CD4-positive, alpha-beta T cell treated with Interleukin-15 for 1 hour (primary cell): ENCODE results near the gene RAB6B.
"Not testable (repeated sequence)": the region's sequence is repeated elsewhere in the genome, so short reads cannot be mapped to it uniquely, and the experiment has no call there.

Experiments
- DNase-seq: peaks from one replicate; pipeline ENCODE4 v3.0.0-alpha.2; 2020

Gene RAB6B

DNA sequence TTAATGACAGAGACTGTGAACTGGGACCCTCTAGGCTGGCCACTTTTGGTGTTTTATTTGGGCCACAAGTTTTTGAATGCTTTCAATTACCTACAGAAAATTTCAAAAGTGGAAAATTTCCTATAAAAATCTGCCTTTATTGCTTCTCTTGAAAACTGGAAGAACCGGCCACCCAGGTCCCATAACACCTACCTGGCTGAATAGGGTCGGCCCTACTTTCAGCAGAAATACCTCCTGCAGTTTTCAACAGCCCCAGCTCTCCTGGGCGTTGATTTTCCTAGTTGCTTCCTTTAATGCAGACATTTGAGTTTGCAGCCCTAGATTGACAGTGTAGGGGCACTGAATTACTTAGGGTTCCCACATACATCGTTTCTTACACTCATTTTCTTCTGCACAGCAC lies 90.8 kb downstream of the RAB6B start:
- no peak for DNase-seq

DNA sequence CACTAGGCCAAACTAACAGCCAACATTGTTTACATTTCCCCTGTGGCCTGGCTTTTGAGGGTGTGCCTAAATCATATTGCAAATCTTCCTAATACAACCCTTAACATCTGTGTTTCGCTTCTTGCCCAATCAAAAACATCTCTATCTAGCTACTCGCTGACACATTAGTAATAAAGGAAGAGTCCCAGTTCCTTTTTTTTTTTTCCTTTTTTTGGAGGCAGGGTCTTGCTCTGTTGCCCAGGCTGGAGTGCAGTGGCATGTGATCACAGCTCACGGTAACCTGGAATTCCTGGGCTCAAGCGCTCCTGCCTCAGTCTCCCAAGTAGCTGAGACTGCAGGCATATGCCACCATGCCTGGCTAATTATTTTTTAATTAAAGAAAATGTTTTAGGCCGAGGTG lies 92.2 kb downstream of the RAB6B start:
- no peak for DNase-seq

DNA sequence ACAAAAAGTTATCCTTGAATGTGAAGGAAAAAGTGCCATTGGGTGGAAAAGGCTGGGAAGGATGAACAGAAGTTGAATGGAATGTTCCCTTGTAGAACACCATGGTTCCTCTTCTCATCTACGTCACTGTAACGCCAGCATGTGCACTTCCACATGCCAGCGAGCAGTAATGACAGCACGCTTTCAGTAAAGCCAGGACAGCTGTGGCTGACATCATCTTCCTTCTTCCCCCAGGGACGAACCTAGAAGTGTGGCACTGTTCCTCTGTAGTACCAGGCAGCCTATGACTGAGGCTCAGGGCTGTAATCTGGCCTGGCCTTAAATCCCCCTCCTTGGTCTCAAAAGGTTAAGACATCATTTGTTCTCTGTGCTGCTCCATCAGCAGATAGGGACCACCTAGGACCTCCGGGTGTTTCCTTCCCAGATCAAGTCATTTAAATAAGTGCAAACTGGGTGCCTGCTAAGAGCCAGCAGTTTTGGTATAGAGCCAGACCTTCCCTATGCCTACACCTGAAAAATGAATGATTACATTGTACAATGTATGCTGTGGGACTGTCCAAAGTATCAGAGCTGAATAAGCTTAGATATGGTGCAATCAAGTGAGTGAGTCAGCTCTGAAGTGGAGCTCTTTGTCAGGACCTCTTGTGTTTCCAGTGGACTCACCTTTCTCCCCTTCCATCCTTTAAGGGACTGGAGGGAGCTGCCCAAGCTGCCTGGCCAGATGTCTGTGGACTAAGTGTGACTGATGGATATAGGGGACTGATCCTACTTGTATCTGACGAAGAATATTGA lies 95.7 kb downstream of the RAB6B start:
- peak; percentile 23 for DNase-seq

DNA sequence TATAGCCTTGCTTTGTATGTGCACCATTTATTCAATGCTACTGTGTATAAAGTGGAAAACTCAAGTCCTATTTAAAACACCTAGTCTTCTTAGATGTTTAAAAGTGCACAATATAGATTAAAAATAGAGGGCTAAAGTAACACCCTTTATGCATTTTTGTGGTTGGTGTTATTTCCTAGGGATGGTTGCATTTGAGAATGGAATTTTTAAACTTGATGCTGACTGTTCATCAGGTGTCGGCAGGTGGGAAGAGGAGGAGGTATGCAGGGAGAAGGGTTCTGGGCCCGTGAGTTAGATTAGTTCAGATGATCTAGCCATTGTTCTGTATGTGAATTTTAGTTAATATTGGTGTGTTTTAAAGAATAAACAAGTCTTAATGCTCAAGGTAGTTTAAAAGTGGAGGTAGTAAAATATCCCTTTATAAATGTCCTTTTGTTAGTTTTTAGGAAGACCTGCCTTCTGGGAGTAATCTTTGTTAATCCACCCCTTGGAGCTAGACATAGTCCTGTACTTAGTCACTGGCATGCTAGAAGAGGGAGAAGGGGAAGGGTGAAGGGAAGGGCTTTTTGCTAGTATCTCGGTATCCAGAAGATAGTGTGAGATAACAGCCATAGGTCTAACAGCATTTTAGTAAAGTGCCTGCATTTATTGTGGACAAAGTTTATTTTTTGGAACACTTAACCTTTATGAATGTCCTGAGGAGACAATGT lies 98.1 kb downstream of the RAB6B start:
- DNase-seq = no peak

DNA sequence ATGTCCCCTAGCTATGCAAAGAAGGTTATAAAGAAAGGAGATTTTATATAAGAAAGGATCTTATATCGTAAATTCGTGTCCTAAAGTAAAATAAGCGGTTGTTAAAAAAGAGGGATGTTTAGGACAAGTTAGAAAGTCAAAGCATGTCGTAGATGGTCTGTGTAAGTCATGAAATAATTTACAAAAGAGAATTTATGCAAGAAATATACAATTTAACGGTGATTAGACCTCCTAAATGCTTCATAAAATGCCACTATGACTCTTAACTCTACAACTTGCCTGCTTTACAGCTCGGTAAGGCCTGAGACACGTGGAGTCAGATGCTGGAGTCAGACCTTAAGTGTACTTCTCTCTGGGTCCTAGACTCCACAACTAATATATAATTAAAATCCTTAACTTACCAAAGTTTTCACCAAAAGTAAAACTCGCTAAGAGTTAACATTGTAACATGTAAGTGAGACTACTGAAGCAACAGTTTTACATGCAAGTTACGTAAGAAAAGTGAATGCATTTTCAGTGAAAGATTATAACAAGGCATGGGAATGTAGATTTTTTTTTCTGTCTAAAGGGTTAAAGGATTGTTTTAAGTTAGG lies 103.4 kb downstream of the RAB6B start:
- no peak for DNase-seq

DNA sequence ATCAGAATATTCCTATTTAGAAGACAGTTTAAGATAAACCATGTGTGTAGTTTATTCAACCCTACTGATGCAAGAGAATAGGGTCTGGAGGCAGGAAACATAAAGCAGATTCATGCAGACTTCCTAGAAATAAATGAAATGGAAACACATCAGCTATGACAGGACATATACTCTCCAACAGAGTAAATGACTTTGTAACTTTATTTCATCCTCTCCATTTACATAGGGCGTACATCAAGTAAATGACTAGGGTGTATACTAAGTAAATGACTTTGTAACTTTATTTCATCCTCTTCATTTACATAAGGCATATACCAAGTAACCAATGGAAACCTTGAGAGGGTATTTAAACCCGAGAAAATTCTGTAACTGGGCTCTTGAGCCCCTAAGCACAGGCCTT lies 107.7 kb downstream of the RAB6B start:
- no peak for DNase-seq

DNA sequence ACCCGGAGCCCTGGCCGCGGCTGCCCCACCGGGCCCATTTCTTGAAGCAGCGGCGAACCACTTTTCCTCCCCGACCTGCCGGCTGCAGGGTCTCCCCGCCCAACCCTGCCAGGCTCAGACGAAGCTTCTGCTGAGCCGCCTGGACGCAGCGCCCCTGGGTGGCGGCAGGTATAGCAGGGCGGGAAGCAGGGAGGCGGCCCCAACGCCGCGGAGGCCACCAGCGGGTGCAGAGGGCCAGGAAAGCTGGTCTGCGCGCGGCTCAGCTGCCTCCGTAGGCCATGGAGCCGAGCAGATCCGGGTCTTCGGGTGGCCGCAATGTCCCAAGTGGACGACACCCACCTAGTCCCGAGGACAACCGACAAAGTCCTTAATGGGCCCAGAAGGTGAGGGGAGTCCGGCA lies 111.9 kb downstream of the RAB6B start:
- no peak for DNase-seq

DNA sequence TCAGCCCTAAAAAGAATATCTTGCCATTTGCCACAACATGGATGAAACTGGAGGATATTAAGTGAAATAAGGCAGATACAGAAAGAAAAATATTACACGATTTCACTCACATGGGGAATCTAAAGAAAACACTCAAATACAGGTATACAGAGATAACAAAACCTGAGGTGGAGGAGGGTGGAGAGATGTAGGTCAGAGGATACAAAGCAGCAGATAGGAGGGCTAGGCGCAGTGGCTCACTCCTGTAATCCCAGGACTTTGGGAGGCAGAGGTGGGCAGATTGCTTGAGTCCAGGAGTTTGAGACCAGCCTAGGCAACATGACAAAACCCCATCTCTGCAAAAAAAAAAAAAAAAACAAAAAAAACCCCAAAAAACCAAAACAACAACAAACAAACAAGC lies 113.2 kb downstream of the RAB6B start:
- DNase-seq = no peak

DNA sequence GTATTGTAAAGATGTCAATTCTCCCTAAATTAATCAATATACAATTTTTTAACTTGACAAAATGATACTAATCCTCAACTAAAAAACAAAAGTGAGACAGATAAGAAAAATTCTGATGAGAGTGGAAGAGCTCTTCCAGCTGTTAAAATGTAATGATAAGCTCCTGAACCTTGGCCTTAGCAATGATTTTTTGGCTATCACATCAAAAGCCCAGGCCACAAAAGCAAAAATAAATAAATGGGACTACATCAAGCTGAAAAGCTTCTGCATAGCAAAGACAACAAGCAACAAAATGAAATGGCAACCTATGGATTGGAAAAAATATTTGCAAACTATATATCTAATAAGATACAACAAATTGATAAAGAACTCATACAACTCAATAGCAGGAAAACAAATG lies 114.1 kb downstream of the RAB6B start:
- no peak for DNase-seq

DNA sequence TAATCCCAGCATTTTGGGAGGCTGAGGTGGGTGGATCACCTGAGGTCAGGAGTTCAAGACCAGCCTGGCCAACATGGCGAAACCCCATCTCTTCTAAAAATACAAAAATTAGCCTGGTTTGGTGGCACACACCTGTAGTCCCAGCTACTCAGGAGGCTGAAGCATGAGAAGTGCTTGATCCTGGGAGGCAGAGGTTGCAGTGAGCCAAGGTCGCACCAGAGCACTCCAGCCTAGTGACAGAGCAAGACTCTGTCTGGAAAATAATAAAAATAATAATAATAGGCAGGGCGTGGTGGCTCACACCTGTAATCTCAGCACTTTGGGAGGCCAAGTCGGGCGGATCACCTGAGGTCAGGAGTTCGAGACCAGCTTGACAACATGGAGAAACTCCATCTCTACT lies 114.9 kb downstream of the RAB6B start:
- DNase-seq = not testable (repeated sequence)

DNA sequence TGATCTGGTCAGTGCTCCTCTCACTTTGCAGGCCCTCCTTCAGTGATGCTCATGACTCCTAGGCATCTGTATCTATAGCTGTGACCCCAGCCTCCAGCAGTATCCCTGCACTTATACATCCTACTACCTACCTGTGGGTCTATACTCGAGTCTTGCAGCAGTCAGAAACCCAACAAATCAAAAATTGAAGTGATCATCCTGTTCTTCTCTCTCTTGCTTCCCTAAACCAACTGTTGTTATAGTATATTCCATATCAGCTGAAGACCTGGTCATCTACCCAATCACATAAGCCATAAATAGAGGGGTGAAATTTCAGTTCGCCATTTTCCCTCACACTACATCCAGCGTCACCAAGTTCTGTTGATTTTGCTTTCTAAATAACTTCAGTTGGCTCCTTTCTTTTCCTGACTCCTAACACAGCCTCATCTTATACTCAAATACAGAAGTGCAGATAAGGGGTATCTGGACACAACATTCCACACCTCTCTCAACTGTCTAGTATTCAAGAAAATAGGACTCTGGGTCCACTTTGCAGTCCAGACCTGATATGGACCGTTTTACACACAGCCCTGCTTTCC lies 116.0 kb downstream of the RAB6B start:
- no peak for DNase-seq

DNA sequence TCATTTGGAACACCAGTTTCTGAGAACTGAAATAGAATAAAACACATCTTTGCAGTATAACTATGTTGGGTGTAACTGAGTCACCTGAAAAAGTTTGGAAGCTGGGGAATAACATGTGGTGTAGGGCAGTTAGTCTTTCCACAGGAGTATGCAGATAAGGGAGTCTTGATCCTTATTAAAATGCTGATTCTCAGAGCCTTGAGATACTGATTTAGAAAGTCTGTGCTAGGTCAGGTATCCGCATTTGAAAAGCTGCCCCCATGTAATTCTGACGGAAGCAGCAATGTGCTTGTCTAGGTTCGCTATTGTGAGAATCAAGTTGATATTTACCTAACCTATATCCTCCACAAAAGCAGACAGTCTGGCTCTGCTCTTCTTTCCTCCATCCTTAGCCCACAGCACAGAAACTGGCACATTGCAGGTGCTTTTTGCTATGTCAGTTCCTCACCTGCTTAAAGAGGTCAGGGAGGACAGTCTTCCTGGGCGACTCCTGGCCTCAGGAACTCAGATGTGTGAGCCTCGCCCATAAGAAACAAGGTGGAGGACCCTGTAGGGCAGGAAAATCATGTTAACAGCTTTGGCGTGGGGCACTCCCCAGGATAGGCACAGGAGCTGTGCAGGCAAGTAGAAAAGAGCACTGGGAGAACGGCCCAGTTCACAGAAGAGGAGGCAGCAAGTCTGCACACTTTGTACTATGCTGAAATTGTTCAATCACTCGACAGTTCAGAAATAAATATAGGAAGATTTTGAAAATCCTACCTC lies 117.7 kb downstream of the RAB6B start:
- no peak for DNase-seq

DNA sequence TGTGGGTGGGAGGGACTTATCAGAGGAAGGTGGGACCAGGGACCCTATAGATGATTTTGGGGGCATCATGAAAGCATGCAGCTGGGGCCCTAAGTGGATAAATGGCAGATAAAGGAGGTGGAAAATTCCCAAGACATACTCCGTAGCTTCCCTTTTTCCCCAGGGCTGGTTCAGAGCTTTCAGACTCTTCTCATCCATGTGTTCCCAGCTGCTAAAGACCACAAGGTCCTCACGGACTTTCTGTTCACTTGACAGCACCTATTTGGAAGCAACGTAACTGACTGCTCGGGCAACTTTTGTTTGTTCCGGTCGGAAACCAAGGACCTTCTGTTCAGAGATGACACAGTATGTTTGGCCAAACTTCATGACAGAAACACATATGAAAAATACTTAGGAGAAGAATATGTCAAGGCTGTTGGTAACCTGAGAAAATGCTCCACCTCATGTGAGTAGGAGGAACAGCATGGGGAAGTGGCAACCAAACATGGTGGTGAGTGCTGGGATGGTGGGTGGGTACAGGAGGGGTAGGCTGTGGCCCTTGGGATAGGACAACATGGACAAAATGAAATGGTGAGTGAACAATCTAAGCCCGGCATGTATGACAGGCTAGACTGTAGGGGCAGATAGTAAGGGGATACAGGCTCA lies 118.8 kb downstream of the RAB6B start:
- no peak for DNase-seq

DNA sequence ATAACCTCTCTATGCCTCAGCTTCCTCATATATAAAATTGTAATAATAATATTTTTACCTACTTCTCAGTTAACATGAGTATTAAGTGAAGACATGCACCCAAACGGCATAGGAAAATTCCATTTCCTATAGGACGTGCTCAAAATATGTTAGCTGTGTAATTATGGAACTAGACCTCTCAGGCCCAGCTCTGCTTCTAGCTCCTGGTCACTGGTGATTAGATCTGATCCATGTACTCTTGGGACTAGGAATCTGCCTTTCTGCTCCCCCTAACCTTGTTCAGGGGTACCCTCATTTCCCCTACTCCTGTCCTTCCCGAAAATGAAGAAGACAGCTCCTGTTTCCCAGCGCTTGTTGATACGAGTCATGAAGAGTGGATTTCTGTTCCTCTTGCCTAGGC lies 119.8 kb downstream of the RAB6B start:
- DNase-seq = no peak

DNA sequence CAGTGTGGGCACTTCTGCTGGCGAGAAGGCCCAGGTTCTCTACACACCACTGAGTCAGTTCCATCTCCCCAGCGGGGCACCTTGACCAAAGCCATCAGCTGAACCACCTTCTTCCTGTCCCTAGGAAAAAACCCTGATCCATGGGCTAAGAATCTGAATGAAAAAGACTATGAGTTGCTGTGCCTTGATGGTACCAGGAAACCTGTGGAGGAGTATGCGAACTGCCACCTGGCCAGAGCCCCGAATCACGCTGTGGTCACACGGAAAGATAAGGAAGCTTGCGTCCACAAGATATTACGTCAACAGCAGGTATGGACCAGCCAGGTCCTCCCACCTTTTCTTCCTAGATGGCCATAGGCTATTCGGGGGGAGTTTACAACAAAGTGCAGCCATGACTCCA lies 120.4 kb downstream of the RAB6B start:
- DNase-seq = no peak
